Liver (tissue), 9 donors: ENCODE measurements around the gene ADCK1. TPM values are rescaled to one million over a fixed set of nuclear protein-coding genes. Genes with fewer than 3 reads are reported as not detected.

Experiments used
- DNase-seq: peaks from one replicate; pipeline ENCODE4 v3.0.0-alpha.2; 2017; ENCODE audit warnings: low spot score
- H3K27ac ChIP-seq, 2 donors: one replicate each; pipeline ENCODE4 v1.7.0; 2013; ENCODE audit warnings: inconsistent platforms in 2 of 2, low read length in 2 of 2, control low read depth in 1 of 2, low read depth in 1 of 2, mild to moderate bottlenecking in 1 of 2
- H3K27me3 ChIP-seq, 4 donors: one replicate each; pipeline versions ENCODE4 v1.6.1 to v1.7.0; 2013; ENCODE audit warnings: low read length in 3 of 4, inconsistent platforms in 1 of 4, mild to moderate bottlenecking in 1 of 4, moderate library complexity in 1 of 4; ENCODE audit not compliant: control insufficient read depth in 4 of 4, insufficient read depth in 4 of 4
- H3K36me3 ChIP-seq, 4 donors: one replicate each; pipeline versions ENCODE4 v1.6.1 to v1.7.0; 2013; ENCODE audit warnings: low read length in 3 of 4, mild to moderate bottlenecking in 3 of 4, low read depth in 1 of 4, moderate library complexity in 1 of 4; ENCODE audit not compliant: control insufficient read depth in 4 of 4, insufficient read depth in 3 of 4
- H3K4me1 ChIP-seq, 4 donors: one replicate each; pipeline versions ENCODE4 v1.6.1 to v1.7.0; 2013; ENCODE audit warnings: low read length in 3 of 4, mild to moderate bottlenecking in 3 of 4, moderate library complexity in 1 of 4; ENCODE audit not compliant: control insufficient read depth in 4 of 4, insufficient read depth in 4 of 4
- H3K4me3 ChIP-seq, 3 donors: one replicate each; pipeline versions ENCODE4 v1.6.1 to v1.7.0; 2013; ENCODE audit warnings: low read length in 3 of 3, control low read depth in 1 of 3, low read depth in 1 of 3, mild to moderate bottlenecking in 1 of 3
- H3K9ac ChIP-seq, 2 donors: one replicate each; pipeline ENCODE4 v1.7.0; 2013; ENCODE audit warnings: low read length in 2 of 2, mild to moderate bottlenecking in 2 of 2, moderate library complexity in 2 of 2, control low read depth in 1 of 2, low read depth in 1 of 2
- H3K9me3 ChIP-seq, 4 donors: one replicate each; pipeline versions ENCODE4 v1.6.1 to v1.7.0; 2013; ENCODE audit warnings: low read length in 3 of 4; ENCODE audit not compliant: control insufficient read depth in 4 of 4
- ATF3 ChIP-seq: IDR thresholded peaks from 2 replicates; pipeline ENCODE4 v1.6.1; 2016; ENCODE audit warnings: antibody characterized with exemption
- CTCF ChIP-seq: fragments of 150-350 bp; IDR thresholded peaks from 2 replicates; pipeline ENCODE4 v1.5.1; 2017; ENCODE audit warnings: improper control_type of control experiment, low read depth, low read length; ENCODE audit not compliant: missing input control
- EGR1 ChIP-seq, 2 donors: IDR thresholded peaks; 2 replicates each; pipeline ENCODE4 v1.6.1; 2016 to 2018; ENCODE audit warnings: antibody characterized with exemption in 2 of 2, low read depth in 2 of 2
- FOXA1 ChIP-seq: IDR thresholded peaks from 2 replicates; pipeline ENCODE4 v1.6.1; 2016; ENCODE audit warnings: antibody characterized with exemption
- GABPA ChIP-seq, 2 donors: IDR thresholded peaks in 1 of 2; conservative IDR thresholded peaks in 1 of 2; 2 replicates each; pipeline ENCODE4 v1.6.1; 2016; ENCODE audit warnings: antibody characterized with exemption in 2 of 2, mild to moderate bottlenecking in 1 of 2, moderate library complexity in 1 of 2
- HNF4A ChIP-seq, 2 donors: conservative IDR thresholded peaks; 2 replicates each; pipeline ENCODE4 v1.6.1; 2016; ENCODE audit warnings: antibody characterized with exemption in 2 of 2, mild to moderate bottlenecking in 2 of 2
- HNF4G ChIP-seq: IDR thresholded peaks from 2 replicates; pipeline ENCODE4 v1.6.1; 2016; ENCODE audit warnings: antibody characterized with exemption
- JUND ChIP-seq, 2 donors: IDR thresholded peaks; 2 replicates each; pipeline ENCODE4 v1.6.1; 2016; ENCODE audit warnings: antibody characterized with exemption in 2 of 2
- MAX ChIP-seq: IDR thresholded peaks from 2 replicates; pipeline ENCODE4 v1.6.1; 2016; ENCODE audit warnings: antibody characterized with exemption
- RAD21 ChIP-seq, 2 donors: IDR thresholded peaks; 2 replicates each; pipeline ENCODE4 v1.6.1; 2016; ENCODE audit warnings: antibody characterized with exemption in 2 of 2, mild to moderate bottlenecking in 2 of 2
- REST ChIP-seq: IDR thresholded peaks from 2 replicates; pipeline ENCODE4 v1.6.1; 2016; ENCODE audit warnings: antibody characterized with exemption, mild to moderate bottlenecking
- RXRA ChIP-seq, 2 donors: IDR thresholded peaks; 2 replicates each; pipeline ENCODE4 v1.6.1; 2017 to 2018; ENCODE audit warnings: antibody characterized with exemption in 2 of 2, mild to moderate bottlenecking in 1 of 2
- SP1 ChIP-seq: IDR thresholded peaks from 2 replicates; pipeline ENCODE4 v1.6.1; 2018; ENCODE audit warnings: antibody characterized with exemption, mild to moderate bottlenecking
- TAF1 ChIP-seq: conservative IDR thresholded peaks from 2 replicates; pipeline ENCODE4 v1.6.1; 2016; ENCODE audit warnings: antibody characterized with exemption, mild to moderate bottlenecking
- YY1 ChIP-seq: IDR thresholded peaks from 2 replicates; pipeline ENCODE4 v1.6.1; 2016; ENCODE audit warnings: antibody characterized with exemption, mild to moderate bottlenecking
- ZBTB33 ChIP-seq: IDR thresholded peaks from 2 replicates; pipeline ENCODE4 v1.6.1; 2016; ENCODE audit warnings: antibody characterized with exemption
- WGBS: extraction: QIAGEN DNeasy Blood & Tissue Kit; methylation state at CpG from one replicate; pipeline ENCODE4 v1.1.7; 2013; 5-methylcytosine and 5-hydroxymethylcytosine counted together
- polyA plus RNA-seq, 2 donors: library from polyadenylated mRNA; stranded (reverse) in 1 of 2; unstranded in 1 of 2; fragments of 200-250 nt in 1 of 2; fragments of >200 nt in 1 of 2; fragmentation: Nextera tagmentation in 1 of 2; extraction: Ambion mirVana in 1 of 2; gene quantifications; one replicate each; pipeline versions ENCODE4 v1.2.1 to v1.2.3, GENCODE V29; 2013 to 2015
- total RNA-seq, 2 donors: library from RNA; depleted of rRNA; stranded (reverse); fragments of >200 nt; gene quantifications; one replicate each; pipeline ENCODE4 v1.2.3, GENCODE V29; 2014
- donor health status: healthy.
- donor health status: healthy.
- donor health status: healthy.
- donor health status: healthy.
- donor health status: healthy.

ADCK1 gene
- total and polyA plus RNA-seq, 4 donors, result 4.0 to 4.9 (median 4.4) TPM

- TF ChIP-seq GABPA (IDR thresholded peaks at IDR 0.05 in 1 of 2, conservative IDR thresholded peaks at IDR 0.05 in 1 of 2), result no peak
Observed at GRCh38 chr14:77903937-77904617, 104.2 kb downstream of the ADCK1 start (continued).

- Histone ChIP-seq H3K27me3 (no peaks in the 10 kb centered on the region), H3K4me3 (no peak overlapping the region), H3K9ac (no peak overlapping the region), H3K36me3 (no peaks in the 10 kb centered on the region), H3K9me3 (no peaks in the 10 kb centered on the region), H3K4me1 (no peaks in the 10 kb centered on the region), H3K27ac (no peak overlapping the region)
- TF ChIP-seq ATF3 (no peak), YY1 (no peak), REST (no peak), GABPA (IDR thresholded peaks at IDR 0.05 in 1 of 2, conservative IDR thresholded peaks at IDR 0.05 in 1 of 2) (no peak), ZBTB33 (no peak), HNF4G (no peak), SP1 (no peak), TAF1 (no peak), EGR1 (IDR thresholded peaks at IDR 0.05; ENCODE audit: low read depth in 2 of 2) (no peak), JUND (IDR thresholded peaks at IDR 0.05) (no peak)
- whole genome bisulfite sequencing, result 94% methylated on average over 1 of the region's 1 CpG
- DNase-seq, result no peak
Observed at GRCh38 chr14:77906446-77906845, 106.5 kb downstream of the ADCK1 start.

GRCh38 chr14:77908847-77909246, 108.9 kb downstream of the ADCK1 start:
- Histone ChIP-seq H3K36me3 (no peaks in the 10 kb centered on the region), H3K4me1 (no peaks in the 10 kb centered on the region), H3K27me3 (no peaks in the 10 kb centered on the region), H3K9ac (no peak overlapping the region), H3K27ac (no peak overlapping the region), H3K4me3 (no peak overlapping the region), H3K9me3 (no peaks in the 10 kb centered on the region)
- WGBS, result 90% methylated on average over 4 of the region's 4 CpGs
- DNase-seq, result no peak
- TF ChIP-seq CTCF (no peak), TAF1 (no peak), FOXA1 (no peak), RXRA (IDR thresholded peaks at IDR 0.05) (no peak), SP1 (no peak), HNF4G (no peak), MAX (no peak), HNF4A (conservative IDR thresholded peaks at IDR 0.05) (no peak), EGR1 (IDR thresholded peaks at IDR 0.05; ENCODE audit: low read depth in 2 of 2) (no peak), REST (no peak), GABPA (IDR thresholded peaks at IDR 0.05 in 1 of 2, conservative IDR thresholded peaks at IDR 0.05 in 1 of 2) (no peak), RAD21 (IDR thresholded peaks at IDR 0.05) (no peak)
